GM21423 (cell line): ENCODE results near the gene SYNCRIP.
"Not testable (repeated sequence)": the region's sequence is repeated elsewhere in the genome, so short reads cannot be mapped to it uniquely, and the experiment has no call there.

ENCODE experiments used
- ATAC-seq: cut with Tn5 transposase; IDR thresholded peaks from one replicate; pipeline ENCODE4 v1.9.1; 2021; ENCODE audit warnings: mild to moderate bottlenecking, moderate library complexity; ENCODE audit not compliant: unreplicated experiment

The SYNCRIP gene

GRCh38 chr6:85642774-85643536 lies at the start of gene SYNCRIP:
Gene SYNCRIP, minus strand, starts transcription at chr6:85642886. Its CDS starts 1,447 bp downstream, at chr6:85641439.
- ATAC-seq, result peak; percentile 68

DNA sequence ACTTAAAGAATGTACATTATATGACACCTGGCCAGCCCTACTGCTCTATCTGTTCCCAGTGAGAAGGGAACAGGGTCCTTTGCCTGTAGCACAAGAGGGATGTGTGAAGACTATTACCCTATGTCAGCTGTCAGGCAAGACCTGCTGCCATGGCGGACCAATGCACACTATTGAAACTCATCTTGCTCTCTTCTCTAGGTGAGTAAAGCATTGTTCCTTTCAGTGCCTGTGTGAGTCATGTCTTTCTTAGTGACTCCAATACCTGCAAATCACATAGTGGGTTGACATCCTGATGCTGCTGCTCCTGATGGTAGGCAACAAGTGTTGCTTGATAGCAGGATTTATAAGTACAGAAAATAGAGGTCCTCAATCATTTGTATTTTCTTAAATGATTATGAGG lies 48.8 kb upstream of the SYNCRIP start:
- ATAC-seq, result no peak

DNA sequence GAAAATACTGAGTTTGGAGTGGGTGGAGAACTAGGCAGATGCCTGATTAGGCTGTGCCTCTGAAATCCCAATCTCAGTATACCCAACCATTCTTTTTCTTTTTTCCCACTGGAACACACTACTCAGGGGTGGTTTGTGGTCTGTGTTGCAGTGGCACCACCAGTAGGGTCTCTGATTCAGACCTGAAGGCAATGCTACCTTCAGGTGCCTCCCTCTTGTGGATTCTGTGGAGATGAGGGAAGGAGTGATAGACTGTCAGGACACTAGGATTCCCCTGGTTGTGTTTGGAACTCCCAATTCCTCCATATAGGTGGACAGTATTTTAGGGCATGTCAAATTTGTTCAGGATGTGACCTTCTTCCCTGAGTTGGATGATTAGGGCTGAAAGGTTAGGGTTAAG lies 47.4 kb upstream of the SYNCRIP start:
- ATAC-seq, result no peak

- ATAC-seq, result peak; percentile 87
Observed at GRCh38 chr6:85685713-85686112, 43.0 kb upstream of the SYNCRIP start.

DNA sequence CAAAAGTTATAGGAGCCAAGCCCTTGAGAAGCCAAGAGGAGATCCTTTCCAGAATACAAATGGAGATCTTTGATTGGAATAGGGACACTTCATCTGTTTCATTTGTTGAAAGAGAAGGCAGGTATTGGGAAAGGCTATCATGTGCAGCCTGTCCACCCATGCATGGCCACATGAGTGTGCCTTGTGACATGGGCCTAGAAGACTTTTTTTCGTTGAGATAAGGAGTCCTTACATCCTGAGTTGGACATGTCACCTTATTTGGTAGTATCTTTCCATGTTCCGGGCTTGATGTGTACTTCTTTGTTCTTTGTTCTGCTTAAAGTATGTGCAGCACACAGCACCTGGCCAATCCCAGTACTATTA lies 42.1 kb upstream of the SYNCRIP start:
- ATAC-seq, result no peak

DNA sequence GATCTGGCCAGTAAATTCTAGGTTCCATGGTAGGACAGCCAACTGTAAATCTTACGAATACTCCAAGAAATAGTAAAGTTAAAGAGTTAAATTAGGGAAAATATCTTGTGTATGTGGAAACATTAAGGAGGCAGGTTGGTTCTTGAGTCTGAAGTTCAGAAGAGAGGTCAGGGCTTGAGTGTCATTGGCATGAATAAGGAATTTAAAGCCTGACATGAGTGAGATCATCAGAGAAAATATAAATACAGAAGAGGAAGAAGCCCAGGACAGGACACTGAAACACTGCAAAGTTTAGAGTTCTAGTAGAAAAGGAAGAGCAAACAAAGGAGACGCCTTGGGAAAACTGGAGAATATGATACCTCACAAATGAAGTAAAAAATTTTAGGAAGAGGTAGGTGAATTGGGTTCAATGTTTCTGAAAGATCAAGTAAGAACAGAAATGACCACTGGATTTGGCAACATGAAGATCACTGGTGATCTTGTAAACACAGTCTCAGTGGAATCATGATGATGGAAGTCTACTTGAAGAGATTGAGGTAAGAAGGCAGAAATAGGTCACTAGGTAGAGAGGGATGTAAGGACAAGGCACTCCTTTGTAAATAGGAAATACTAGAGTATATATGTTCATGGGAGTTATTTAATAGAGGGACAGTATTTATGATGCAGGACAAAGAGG lies 41.6 kb upstream of the SYNCRIP start:
- ATAC-seq, result no peak

- not testable (repeated sequence) for ATAC-seq
Observed at GRCh38 chr6:85681899-85682298, 39.2 kb upstream of the SYNCRIP start.

DNA sequence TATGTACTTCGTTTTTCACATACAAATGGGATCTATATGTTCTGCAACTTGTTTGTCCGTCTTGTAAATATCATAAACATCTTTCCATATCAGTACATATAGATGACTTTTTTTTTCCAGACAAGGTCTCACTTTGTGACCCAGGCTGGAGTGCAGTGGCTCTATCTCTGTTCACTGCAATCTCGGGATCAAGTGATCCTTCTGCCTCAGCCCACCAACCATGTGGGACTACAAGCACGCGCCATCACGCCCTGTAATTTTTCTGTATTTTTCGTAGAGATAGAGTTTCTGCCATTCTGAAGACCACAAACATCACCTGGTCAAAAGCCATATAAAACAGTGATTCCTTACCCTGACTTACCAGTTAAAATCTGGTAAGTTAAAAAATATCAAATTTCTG lies 37.7 kb upstream of the SYNCRIP start:
- no peak for ATAC-seq

- ATAC-seq, result no peak
Observed at GRCh38 chr6:85679445-85680123, 36.9 kb upstream of the SYNCRIP start.

GRCh38 chr6:85678602-85679444 lies 36.1 kb upstream of the SYNCRIP start:
- peak; percentile 69 for ATAC-seq

DNA sequence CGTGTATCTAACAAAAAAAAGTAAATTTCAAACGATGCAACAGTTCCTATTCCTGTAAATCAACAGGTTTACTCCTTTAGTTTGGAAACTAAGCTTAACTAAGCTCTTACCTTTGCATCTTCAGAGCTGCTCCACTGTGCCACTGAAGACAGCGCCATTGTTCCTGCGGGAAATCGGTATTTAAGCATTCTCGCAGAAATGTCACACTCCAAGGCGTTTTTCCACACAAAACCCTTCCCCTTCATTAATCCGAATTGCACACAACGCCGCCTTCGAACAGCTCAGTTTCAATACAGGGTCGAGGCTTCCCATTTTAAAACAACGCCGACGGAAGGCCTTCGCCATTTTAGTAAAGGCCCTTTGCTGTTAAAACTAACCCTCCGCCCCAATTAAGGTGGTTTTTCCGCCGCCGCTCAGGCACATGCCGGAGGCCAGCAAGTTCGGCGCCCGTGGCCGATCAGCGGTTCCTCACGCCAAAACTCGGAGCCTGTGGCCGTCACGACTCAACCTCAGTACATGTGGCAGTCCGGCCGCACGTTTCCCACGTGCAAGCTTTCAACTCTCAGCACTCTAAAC lies 35.4 kb upstream of the SYNCRIP start:
- no peak for ATAC-seq

DNA sequence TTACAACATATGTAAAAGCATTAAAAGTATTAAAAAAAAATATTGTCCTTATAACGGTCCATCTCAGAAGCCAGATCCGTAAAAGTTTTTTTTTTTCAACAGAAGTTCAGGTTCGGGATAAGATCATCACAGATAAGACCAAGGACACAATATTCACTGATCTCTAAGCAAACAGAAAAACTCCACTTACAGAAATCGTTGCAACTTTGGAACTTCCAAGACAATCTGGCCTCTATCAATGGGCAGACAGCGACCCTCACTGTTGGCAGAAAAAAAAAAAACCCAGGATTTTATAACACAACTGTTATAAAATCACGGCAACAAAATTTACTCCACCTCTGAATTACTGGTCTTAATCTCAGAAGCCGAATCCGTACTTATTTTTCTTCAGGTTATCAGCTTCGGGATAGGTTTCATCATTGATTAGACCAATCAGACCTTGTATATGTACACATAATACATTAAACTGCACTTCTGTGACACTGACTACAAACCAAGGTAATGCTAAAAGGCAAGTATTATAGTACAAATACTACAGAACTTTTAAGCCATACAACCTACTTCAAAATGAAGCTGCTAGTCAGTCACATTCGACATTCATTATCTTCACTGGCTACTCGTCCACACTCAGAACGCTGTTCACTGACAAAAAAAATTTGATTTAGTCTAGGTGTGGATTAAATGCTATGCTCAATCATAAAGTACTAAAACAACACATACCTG lies 34.7 kb upstream of the SYNCRIP start:
- ATAC-seq, result no peak

DNA sequence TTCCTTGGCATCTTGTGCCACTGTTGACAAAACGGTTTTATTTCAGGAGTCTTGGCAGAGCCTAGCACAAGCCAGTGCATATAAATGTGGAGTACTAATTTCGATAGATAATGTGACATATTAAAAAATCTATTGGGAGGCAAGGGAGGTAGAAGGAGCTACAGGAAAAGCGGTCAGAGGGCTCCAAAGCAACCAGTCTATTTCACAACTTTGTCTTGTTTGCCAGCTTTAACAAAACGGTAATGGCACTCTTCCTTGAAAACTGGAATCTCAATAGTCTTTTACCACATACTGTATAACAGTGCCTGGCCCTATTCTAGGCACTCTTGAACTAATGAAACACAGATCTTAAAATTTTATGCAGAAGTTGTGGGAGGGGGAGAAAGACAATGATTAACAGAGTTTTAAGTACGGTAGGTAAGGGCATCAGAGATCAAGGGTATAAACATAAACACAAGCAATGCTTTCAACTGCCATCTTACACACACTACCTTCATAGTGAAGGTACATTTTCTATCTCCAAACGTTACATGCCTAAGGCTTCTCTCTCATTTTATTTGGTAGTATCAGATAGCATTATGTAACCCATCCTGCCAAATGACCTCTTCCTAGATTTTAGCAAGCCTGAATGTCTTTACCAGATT lies 33.5 kb upstream of the SYNCRIP start:
- ATAC-seq, result no peak

- no peak for ATAC-seq
Observed at GRCh38 chr6:85675030-85675819, 32.5 kb upstream of the SYNCRIP start.

GRCh38 chr6:85674604-85675003 lies 31.9 kb upstream of the SYNCRIP start:
- ATAC-seq, result no peak

DNA sequence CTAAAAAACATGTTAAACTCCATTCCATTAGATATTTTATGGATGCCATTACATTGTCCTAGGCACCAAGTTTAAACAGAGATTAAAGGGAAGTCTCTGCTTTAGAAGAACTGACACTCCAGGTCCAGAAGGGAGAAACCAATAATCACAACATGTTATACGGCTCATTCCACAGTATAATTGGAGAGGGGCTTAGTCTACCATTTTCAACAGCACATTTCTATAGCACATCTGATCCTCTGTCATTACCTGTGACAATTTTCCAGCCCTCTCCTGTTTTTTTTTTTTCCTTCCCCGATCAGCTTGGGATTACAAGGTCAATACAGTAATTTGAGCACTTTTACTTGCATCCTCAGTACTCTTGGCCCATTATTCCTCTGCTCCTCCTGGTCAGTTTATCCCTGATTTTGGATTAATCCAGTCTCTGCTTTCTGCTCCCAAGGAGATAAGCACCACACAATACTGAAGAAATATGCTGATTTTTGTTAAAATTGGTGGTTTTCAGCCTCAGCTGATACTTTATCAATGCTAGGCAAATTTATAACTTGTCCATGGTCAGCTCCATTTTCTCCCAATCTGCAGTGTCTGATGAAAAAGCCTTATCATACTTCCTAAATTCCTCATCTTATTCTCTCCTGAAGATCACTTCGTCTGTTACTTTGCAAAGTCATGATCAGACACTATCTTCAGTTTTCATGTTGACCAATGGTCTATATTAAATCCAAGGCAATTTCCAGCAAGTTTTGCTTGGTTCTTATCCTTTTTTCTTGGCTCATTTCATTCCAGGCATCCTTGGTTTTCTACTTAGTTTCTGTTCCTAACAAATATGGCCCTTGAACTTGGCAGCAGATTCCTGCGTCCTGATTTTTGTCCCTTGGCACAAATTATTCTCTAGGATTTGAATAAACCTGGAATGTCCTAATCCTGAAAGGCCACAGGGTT lies 30.8 kb upstream of the SYNCRIP start:
- ATAC-seq, result no peak

DNA sequence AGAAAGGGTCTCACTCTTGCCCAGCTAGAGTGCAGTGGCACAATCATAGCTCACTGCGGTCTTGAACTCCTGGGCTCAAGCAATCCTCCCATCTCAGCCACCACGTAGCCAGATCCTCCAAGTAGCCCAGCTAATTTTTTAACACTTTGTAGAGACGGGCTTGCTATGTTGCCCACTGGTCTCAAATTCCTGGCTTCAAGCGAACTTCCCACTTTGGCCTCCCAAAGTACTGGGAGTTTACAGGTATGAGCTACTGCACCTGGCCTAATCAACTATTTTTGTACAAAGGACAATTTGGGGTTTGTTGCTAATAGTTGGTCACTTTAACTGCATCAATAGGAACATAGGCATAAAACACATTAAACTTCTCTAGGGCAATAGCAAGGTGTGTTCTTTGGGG lies 29.9 kb upstream of the SYNCRIP start:
- ATAC-seq, result no peak

DNA sequence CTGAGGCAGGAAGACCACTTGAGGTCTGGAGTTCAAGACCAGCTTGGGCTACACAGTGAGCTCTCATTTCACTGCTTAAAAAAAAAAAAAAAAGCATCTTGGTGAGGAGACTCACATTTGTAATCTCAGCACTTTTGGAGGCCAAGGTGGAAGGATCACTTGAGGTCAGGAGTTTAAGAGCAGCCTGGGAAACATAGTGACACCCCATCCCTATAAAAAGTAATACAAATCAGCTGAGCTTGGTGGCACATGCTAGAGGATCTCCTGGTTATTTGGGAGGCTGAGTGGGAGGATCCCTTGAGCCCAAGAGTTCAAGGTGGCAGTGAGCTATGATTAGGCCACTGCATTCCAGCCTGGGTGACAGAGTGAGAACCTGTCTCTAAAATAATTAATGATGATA lies 29.4 kb upstream of the SYNCRIP start:
- no peak for ATAC-seq
